Cardiac fibroblast (primary cell): ENCODE measurements around the gene CD79A.

ENCODE experiments used
- DNase-seq, 2 donors: peaks; one replicate each; pipeline versions ENCODE4 v3.0.0 to v3.0.0-alpha.2; 2010; ENCODE audit warnings: low read depth in 2 of 2
- H3K4me3 ChIP-seq, 2 donors: replicated peaks in 1 of 2; 1 replicate in 1 of 2; 2 replicates in 1 of 2; pipeline ENCODE4 v1.5.1; 2011; ENCODE audit warnings: low read depth in 2 of 2, low read length in 2 of 2, mild to moderate bottlenecking in 2 of 2, moderate library complexity in 1 of 2
- TF ChIP-seq, protein P1 (sequence below): IDR thresholded peaks from one replicate; pipeline ENCODE4 v1.5.1; 2011; ENCODE audit warnings: low read depth, mild to moderate bottlenecking, low read length, inconsistent platforms

Gene CD79A

DNA sequence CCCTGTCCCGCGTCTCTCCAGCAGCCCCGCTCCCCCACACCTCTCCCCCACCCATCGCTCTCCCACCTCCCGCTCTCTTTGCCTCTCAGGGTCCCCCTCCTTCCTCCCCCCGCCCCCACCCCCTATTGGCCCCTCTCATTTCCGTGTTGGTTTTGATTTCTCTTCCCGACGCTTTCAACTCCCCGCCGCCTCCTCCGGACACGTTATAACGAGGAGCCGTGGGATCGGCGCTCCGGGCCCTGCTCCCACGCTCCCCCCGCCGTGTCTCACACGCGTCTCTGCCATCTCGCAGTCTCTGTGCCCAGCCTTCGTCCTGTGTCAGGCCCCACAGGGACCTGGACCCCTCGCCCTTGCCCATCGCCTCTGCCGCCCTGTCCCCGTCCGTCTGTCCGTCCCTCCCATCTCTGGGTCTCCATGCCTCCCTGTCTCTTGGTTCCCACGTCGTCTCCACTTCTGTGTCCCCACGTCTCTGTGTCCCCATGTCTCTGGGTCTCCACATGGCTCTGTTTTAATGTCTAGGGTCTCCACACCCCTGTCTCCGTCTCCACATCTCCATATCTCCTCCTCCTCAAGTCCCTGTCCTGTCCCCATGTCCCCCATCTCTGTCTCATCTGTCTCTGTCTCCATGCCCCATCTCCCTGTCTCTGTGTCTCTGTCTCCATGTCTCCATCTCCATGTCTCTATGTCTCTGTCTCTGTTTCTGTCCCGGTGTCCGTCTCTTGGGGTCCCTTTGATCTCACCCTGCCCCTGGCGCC, 38.1 kb downstream of the CD79A start:
- DNase-seq = no peak
- TF ChIP-seq, protein P1, sequence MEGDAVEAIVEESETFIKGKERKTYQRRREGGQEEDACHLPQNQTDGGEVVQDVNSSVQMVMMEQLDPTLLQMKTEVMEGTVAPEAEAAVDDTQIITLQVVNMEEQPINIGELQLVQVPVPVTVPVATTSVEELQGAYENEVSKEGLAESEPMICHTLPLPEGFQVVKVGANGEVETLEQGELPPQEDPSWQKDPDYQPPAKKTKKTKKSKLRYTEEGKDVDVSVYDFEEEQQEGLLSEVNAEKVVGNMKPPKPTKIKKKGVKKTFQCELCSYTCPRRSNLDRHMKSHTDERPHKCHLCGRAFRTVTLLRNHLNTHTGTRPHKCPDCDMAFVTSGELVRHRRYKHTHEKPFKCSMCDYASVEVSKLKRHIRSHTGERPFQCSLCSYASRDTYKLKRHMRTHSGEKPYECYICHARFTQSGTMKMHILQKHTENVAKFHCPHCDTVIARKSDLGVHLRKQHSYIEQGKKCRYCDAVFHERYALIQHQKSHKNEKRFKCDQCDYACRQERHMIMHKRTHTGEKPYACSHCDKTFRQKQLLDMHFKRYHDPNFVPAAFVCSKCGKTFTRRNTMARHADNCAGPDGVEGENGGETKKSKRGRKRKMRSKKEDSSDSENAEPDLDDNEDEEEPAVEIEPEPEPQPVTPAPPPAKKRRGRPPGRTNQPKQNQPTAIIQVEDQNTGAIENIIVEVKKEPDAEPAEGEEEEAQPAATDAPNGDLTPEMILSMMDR = no peak
- no peak overlapping the region for H3K4me3 ChIP-seq

- TF ChIP-seq, protein P1 = no peak
- H3K4me3 ChIP-seq = no peak overlapping the region
- DNase-seq = no peak
These were observed 38.8 kb downstream of the CD79A start for GRCh38 chr19:41915776-41916414.

DNA sequence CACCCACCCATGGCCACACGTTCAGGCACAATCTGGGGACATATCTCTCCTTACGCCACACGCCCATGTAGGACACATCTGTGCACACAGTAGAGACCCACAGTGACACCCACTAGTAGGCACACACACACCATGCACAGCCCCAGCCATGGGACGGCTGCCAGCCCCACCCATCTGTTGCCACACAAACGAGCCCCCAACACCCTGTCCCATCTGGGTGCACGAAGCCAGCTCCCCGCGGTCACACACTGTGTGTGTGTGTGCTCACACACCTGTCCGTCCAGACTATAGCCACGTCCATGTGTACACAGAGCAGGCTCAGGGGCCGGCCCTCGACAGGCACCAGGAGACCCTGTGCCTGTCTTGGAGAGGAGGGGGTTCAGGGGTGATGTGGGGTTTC, 40.6 kb downstream of the CD79A start:
- no peak overlapping the region for H3K4me3 ChIP-seq
- DNase-seq = no peak

GRCh38 chr19:41918095-41918494, 41.0 kb downstream of the CD79A start:
- TF ChIP-seq, protein P1 = no peak
- no peak overlapping the region for H3K4me3 ChIP-seq
- no peak for DNase-seq

More for the DNA sequence above, 40.6 kb downstream of the CD79A start:
- TF ChIP-seq, protein P1 = no peak

DNA sequence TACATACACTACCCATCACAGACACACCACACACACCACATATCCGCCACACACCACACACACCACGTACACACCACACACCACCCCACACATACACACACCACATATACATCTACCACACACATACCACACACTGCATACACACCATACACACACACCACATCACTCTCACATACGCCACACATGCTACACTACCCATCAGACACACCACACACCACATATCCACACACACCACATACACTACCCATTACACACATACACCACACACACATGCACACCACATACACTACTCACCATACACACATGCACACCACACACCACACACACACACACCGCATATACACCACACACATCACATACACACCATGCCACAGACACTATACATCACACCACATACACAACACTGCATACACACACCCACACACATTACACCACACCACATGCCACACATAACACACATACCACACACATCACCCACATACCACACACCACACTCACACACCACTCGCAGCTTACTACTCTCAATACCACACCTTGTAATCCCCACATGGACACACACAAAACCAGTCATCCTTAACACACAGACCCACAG, 41.7 kb downstream of the CD79A start:
- TF ChIP-seq, protein P1 = no peak
- DNase-seq = no peak
- H3K4me3 ChIP-seq = no peak overlapping the region

GRCh38 chr19:41919948-41920712, 43.1 kb downstream of the CD79A start:
- DNase-seq = no peak
- TF ChIP-seq, protein P1 = no peak
- no peak overlapping the region for H3K4me3 ChIP-seq
